NCI-H146 treated with DMSO at 0.1 percent for 48 hours (cell line): ENCODE results near the gene SESN1.
"Not testable (repeated sequence)": the region's sequence is repeated elsewhere in the genome, so short reads cannot be mapped to it uniquely, and the experiment has no call there.

ENCODE experiments used
- DNase-seq: peaks from one replicate; lab custom pipeline; 2025; ENCODE audit not compliant: unreplicated experiment; lab: John Stamatoyannopoulos, UW

Gene SESN1

GRCh38 chr6:109094416-109095035 is at the start of gene SESN1:
Gene SESN1, minus strand, starts transcription at chr6:109094846. Its CDS starts 773 bp downstream, at chr6:109094073.
- DNase-seq, result peak; percentile 78

- no peak for DNase-seq
Measured at GRCh38 chr6:109143191-109143590, 48.5 kb upstream of the SESN1 start.

- not testable (repeated sequence) for DNase-seq
Measured at GRCh38 chr6:109142067-109142466, 47.4 kb upstream of the SESN1 start.

GRCh38 chr6:109139109-109139508 is 44.5 kb upstream of the SESN1 start:
- DNase-seq, result no peak

GRCh38 chr6:109136530-109136929 is 41.9 kb upstream of the SESN1 start:
- not testable (repeated sequence) for DNase-seq

GRCh38 chr6:109136039-109136438 is 41.4 kb upstream of the SESN1 start:
- not testable (repeated sequence) for DNase-seq

- not testable (repeated sequence) for DNase-seq
Measured at GRCh38 chr6:109135600-109135999, 41.0 kb upstream of the SESN1 start.

- DNase-seq, result no peak
Measured at GRCh38 chr6:109130065-109130464, 35.4 kb upstream of the SESN1 start.

GRCh38 chr6:109125504-109125903 is 30.9 kb upstream of the SESN1 start:
- no peak for DNase-seq

GRCh38 chr6:109124219-109124618 is 29.6 kb upstream of the SESN1 start:
- no peak for DNase-seq

- no peak for DNase-seq
Measured at GRCh38 chr6:109121411-109121810, 26.8 kb upstream of the SESN1 start.

- peak; percentile 20 for DNase-seq
Measured at GRCh38 chr6:109118871-109119354, 24.3 kb upstream of the SESN1 start.

- peak; percentile 17 for DNase-seq
Measured at GRCh38 chr6:109118337-109118736, 23.7 kb upstream of the SESN1 start.

- DNase-seq, result no peak
Measured at GRCh38 chr6:109117346-109118035, 22.8 kb upstream of the SESN1 start.

- DNase-seq, result not testable (repeated sequence)
Measured at GRCh38 chr6:109112663-109113062, 18.0 kb upstream of the SESN1 start.

GRCh38 chr6:109109663-109110062 is 15.0 kb upstream of the SESN1 start:
- DNase-seq, result not testable (repeated sequence)

GRCh38 chr6:109105681-109106080 is 11.0 kb upstream of the SESN1 start:
- no peak for DNase-seq

GRCh38 chr6:109104512-109104911 is 9.9 kb upstream of the SESN1 start:
- no peak for DNase-seq

GRCh38 chr6:109103942-109104341 is 9.3 kb upstream of the SESN1 start:
- no peak for DNase-seq

- no peak for DNase-seq
Measured at GRCh38 chr6:109102762-109103161, 8.1 kb upstream of the SESN1 start.

GRCh38 chr6:109097661-109098060 is 3.0 kb upstream of the SESN1 start:
- DNase-seq, result no peak

- no peak for DNase-seq
Measured at GRCh38 chr6:109096208-109096607, 1.6 kb upstream of the SESN1 start.

- peak; percentile 64 for DNase-seq
Measured at GRCh38 chr6:109095835-109096084, 1.1 kb upstream of the SESN1 start.
